NOMO-1 (cell line): Measurements from ENCODE around the gene EGFL8.

Experiments used
- DNase-seq, 2 experiments: peaks; one replicate each; lab custom pipeline; 2025; ENCODE audit not compliant: unreplicated experiment in 2 of 2; lab: John Stamatoyannopoulos, UW

The EGFL8 gene

DNA sequence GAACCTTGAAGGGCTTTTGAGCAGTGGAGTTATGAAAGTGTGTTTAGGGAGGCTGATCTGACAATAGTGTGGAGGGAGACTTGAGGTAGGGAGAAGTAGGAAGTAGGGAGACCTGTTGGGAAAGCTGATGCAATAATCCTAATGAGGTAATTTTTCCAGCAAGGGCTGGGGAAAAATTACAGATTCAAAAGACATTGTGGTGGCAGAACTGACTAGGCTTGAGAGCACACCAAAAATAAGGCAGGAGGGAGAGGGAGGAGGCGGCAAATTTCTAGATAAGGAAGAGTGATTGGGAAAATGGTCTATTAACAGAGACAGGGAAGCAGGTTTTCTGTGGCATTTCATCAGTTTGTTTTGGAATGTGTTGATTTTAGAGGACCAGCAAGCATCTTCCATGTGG lies 18.1 kb upstream of the EGFL8 start:
- DNase-seq = no peak

GRCh38 chr6:32146687-32147086 lies 17.7 kb upstream of the EGFL8 start:
- DNase-seq = no peak

- no peak for DNase-seq
Measured at GRCh38 chr6:32147401-32148132, 16.8 kb upstream of the EGFL8 start.

- no peak for DNase-seq
Measured at GRCh38 chr6:32148289-32149091, 15.9 kb upstream of the EGFL8 start.

DNA sequence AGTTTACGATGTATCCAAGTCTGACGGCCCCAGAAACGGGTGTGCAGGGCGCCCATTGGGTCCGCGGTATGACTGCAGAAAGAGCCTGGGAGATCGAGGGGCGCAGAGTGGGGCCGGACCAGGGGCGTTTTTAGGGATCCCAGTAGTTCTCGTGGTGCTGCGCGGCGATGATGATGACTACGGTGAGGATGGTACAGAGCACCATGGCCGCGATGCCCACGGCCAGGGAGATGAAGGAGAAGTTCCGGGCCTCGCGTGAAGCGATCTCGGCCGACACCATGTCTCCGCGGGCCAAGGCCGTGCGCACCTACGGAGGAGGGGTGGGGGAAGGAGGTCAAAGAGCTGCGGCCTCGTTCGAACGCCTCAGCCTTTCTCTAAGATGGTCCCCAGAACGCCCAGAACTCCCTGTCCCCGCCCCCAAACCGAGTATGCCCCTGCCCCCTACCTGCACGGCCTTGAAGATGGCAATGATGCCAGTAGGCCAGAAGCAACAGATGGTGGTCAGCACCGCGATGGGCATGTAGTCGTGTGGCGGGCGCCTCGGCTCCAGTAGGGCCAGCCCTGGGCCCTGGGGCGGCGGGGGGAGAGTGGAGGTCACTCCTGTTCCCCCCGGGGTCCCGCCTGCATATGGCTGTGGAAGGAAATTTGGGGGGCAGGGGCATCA lies 15.2 kb upstream of the EGFL8 start:
- DNase-seq = no peak

- DNase-seq = no peak
Measured at GRCh38 chr6:32149932-32150870, 14.2 kb upstream of the EGFL8 start.

DNA sequence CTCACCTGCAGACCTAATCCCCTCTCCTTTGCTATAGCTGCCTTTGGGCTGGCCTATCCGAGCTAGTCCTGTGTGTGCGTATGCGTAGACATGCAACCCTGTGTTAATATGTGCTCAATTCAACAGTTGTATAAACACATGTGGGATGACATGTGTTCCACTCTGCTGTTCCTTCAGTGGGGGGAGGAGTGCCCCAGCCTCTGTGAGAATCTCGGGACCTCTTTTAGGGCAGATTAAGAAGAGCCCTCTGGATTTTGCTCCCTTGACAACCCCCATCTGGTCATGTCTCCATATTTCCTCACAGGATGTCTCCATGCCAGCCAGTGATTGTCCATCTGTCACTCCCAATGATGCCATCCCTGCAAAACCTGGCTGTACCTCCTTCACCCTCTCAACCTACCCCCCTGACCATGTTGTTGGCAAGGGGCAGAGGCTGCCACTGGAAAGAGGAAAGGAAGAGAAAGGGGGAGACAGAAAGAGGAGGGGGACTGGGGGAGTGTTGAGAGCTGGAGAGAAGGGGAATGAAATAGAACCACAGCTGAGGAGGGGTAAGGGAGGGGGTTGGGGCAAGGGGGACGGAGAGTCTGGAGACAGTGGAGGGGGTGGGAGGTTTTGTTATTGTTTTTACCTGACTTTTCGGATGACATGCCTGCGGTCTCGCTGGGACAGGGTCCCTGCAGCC lies 13.1 kb upstream of the EGFL8 start:
- DNase-seq = no peak

DNA sequence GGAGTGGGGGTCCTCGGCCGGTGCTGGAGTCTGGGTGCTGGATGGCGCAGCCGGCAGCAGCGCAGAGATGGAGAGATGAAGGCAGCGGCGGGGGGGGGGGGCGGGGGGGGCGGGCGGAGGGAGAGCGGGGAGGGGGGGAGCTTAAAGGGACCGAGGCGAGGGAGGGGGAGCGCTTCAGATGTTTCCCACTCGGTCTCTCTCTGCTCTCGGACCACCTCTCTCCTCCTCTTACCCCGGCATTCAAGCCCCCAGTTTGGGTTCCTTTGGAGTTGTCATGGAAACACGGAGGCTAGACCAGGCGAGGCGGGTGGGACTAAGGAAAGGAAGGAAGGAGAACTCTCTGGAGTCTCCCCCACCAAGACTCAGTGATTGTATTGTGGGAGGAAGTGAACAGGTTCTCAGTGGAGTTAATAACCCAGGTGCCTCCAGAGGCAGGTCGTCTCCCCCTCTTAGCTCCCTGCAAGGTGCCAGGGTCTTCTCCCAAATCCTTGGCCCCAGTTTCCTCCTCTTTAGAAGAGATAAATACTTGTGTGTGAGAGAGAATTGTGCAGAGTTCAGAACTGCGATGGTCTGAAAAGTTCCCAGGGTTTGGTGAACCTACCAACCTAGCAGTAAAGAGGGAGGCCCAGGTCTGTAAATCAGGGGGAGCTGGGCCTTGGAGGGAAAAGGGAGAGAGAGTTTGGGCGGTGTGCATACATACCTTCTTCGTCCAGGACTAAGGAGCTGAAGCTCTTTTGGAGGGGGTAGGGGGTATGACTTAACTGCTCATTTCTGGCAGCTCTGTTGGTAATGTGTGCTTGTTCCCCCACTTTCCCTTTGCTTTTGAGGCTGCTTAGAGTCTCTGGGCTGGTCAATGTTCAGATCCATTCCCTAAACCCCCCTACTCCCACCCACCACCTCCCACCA lies 12.3 kb upstream of the EGFL8 start, which contains the start of gene PRRT1:
PRRT1 (minus strand) TSS at position 77 of the 906 bp plus-strand sequence. CDS start 112 bp downstream, outside the sequence.
- no peak for DNase-seq

DNA sequence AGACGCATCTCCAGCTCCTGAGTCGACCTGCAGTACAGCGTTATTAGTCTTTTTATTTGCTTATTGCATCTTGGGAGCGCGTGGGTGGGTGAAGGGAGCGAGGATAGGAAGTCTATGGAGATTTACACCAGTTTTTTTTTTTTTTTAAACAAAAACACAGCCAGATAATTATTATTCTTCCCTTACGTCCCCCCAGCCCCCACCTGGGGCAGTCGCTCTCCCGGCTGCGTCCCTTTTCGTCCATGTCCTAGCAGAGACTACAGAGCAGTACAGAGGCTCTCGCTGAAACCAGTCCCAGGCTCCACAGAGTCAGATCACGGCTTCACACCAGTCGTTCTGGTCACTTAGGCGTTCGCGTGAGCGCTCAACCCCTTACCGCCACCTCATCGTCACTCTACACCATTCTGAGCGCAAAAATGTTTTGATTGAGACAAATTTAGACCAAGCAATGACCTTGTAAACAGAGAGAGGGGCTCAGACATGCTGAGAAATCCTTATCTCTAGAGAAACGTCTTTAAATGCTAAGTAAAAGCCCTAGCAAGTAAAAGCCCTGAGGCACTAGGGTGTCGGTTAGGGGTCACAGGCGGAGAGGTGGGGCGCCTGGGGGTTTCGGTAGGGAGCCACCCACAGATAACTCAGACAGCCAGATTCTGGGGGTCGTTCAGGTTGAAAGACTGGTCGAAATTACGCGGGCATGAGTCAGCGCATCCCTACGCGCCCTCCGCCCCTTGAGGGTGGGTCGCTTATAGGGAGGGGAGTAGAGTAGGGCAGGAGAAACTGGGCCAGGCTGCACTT lies 11.4 kb upstream of the EGFL8 start:
- DNase-seq = no peak

GRCh38 chr6:32153564-32154513 lies 10.6 kb upstream of the EGFL8 start, which contains the start of gene PPT2:
PPT2 (plus strand) TSS chr6:32154141; CDS start chr6:32154595, 454 bp downstream.
- DNase-seq = peak; percentile 64 to 80

- peak; percentile 49 to 60 for DNase-seq
Measured at GRCh38 chr6:32154514-32155161, 9.8 kb upstream of the EGFL8 start.

DNA sequence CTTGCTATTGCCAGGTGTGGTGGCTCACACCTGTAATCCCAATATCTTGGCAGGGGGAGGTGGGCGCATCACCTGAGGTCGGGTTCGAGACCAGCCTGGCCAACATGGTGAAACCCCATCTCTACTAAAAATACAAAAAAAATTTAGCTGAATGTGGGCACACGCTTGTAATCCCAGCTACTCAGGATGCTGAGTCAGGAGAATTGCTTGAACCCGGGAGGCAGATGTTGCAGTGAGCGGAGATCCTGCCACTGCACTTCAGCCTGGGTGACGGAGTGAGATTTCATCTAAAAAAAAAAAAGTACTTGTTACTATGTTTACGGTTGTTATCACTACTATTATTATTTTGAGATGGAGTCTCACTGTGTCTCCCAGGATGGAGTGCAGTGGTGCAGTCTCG lies 7.5 kb upstream of the EGFL8 start:
- no peak for DNase-seq

DNA sequence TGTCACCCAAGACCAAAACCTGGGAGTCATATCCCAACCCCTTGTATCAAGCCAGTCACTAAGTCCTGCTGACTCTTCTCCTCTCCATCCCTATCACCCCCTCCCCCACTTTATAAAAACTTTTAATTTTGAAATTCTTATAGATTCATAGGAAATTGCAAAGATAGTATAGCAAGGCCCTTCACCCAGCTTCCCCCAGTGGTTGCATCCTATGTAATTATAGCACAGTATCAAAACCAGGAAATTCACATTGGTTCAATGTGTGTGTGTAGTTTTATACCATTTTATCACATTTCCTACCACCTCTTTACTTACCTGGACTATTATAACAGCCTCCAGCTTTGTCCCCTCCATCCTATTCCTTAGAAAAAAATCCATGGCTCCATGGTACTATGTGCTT lies 6.3 kb upstream of the EGFL8 start:
- no peak for DNase-seq

DNA sequence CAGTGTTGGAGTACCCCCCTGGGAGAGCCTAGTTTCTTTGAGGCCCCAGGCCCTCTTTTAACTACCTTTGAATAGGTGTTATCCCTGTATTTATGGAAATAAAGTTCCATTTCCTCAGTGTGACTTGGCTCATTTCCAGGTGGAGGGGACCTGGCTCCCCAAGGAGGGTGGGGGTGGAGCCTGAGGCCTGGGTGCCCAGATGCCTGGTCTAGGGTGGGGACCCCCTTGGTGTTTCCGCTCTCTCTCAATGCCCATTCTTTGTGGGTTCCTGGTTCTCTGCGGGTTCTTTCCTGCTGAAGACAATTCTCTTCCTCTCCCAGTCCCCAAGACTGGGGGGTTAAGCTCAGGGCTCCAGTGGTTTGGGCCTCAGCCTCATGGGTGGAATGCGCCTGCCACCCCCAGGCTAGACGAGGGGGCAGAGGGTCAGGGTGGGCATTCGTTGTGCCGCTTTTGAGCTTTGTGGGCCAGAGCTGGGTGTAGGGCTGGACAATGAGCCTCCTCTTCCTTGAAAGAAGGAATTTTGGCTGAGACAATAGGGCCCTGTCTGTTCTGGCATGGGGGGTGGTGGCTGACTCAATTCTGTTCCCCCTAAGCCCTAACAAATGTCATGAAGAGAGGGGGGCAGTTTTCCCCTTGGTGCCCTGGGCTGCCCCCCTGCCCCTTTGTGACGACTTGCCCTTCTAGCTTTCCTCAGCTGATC lies 686 bp upstream of the EGFL8 start:
- DNase-seq = no peak

GRCh38 chr6:32166411-32167061 lies 2.1 kb downstream of the EGFL8 start:
- no peak for DNase-seq
